Measurements from ENCODE around the gene CPT1A.

Gene CPT1A

GRCh38 chr11:68854273-68854958 lies 12.7 kb upstream of the CPT1A start:
- DNase-seq (ENCODE audit: low spot score): no peak

- no peak for DNase-seq (ENCODE audit: low spot score)
Measured at GRCh38 chr11:68852628-68853027, 10.9 kb upstream of the CPT1A start.

- DNase-seq (ENCODE audit: low spot score): no peak
Measured at GRCh38 chr11:68848429-68848828, 6.7 kb upstream of the CPT1A start.

- DNase-seq (ENCODE audit: low spot score): no peak
Measured at GRCh38 chr11:68847395-68847794, 5.7 kb upstream of the CPT1A start.

GRCh38 chr11:68845351-68846002 lies 3.8 kb upstream of the CPT1A start:
- DNase-seq (ENCODE audit: low spot score): peak; percentile 99

- no peak for DNase-seq (ENCODE audit: low spot score)
Measured at GRCh38 chr11:68844801-68845200, 3.1 kb upstream of the CPT1A start.

GRCh38 chr11:68844376-68844775 lies 2.7 kb upstream of the CPT1A start:
- DNase-seq (ENCODE audit: low spot score): no peak

- DNase-seq (ENCODE audit: low spot score): peak; percentile 97
Measured at GRCh38 chr11:68843703-68844312, 2.1 kb upstream of the CPT1A start.

GRCh38 chr11:68843052-68843561 lies 1.4 kb upstream of the CPT1A start:
- no peak for DNase-seq (ENCODE audit: low spot score)

- DNase-seq (ENCODE audit: low spot score): no peak
Measured at GRCh38 chr11:68842427-68843051, 823 bp upstream of the CPT1A start.

GRCh38 chr11:68840661-68841653 lies 759 bp downstream of the CPT1A start:
- DNase-seq (ENCODE audit: low spot score): peak; percentile 89

- DNase-seq (ENCODE audit: low spot score): no peak
Measured at GRCh38 chr11:68839911-68840641, 1.6 kb downstream of the CPT1A start.

GRCh38 chr11:68839054-68839865 lies 2.5 kb downstream of the CPT1A start:
- peak; percentile 100 for DNase-seq (ENCODE audit: low spot score)

GRCh38 chr11:68838572-68838964 lies 3.1 kb downstream of the CPT1A start:
- no peak for DNase-seq (ENCODE audit: low spot score)

- DNase-seq (ENCODE audit: low spot score): no peak
Measured at GRCh38 chr11:68837583-68838571, 3.8 kb downstream of the CPT1A start.

GRCh38 chr11:68835749-68836148 lies 6.0 kb downstream of the CPT1A start:
- no peak for DNase-seq (ENCODE audit: low spot score)

- DNase-seq (ENCODE audit: low spot score): no peak
Measured at GRCh38 chr11:68835328-68835727, 6.4 kb downstream of the CPT1A start.

- no peak for DNase-seq (ENCODE audit: low spot score)
Measured at GRCh38 chr11:68832476-68833181, 9.1 kb downstream of the CPT1A start.

Measured in HuH-7.5 (cell line).